HEK293T (cell line): ENCODE data around the gene DDX43.
"Not testable (repeated sequence)": the region's sequence is repeated elsewhere in the genome, so short reads cannot be mapped to it uniquely, and the experiment has no call there.

Experiments
- CTCF ChIA-PET: fragments of 350-600 bp; formaldehyde crosslinking; extraction: SDS; loops from one replicate; lab custom pipeline; 2021; ENCODE audit warnings: antibody characterized with exemption, inconsistent platforms; lab: Yijun Ruan, JAX
- POLR2A ChIA-PET: fragments of 350-600 bp; formaldehyde crosslinking; extraction: SDS; loops from one replicate; lab custom pipeline; 2020; ENCODE audit warnings: antibody characterized with exemption, inconsistent platforms; lab: Yijun Ruan, JAX
- DNase-seq: peaks from one replicate; pipeline ENCODE4 v3.0.0; 2012; ENCODE audit warnings: mixed read lengths; ENCODE audit errors: extremely low spot score
- ARNT ChIP-seq: fragments of 450-650 bp; IDR thresholded peaks from 2 replicates; pipeline ENCODE4 v1.6.1; 2017; ENCODE audit warnings: mild to moderate bottlenecking
- BHLHE40 ChIP-seq: fragments of 450-650 bp; IDR thresholded peaks from 2 replicates; pipeline ENCODE4 v1.6.1; 2016; ENCODE audit warnings: mild to moderate bottlenecking, moderate library complexity, borderline replicate concordance
- CTBP1 ChIP-seq: fragments of 450-650 bp; IDR thresholded peaks from 2 replicates; pipeline ENCODE4 v1.6.1; 2016; ENCODE audit warnings: borderline replicate concordance
- ELF4 ChIP-seq: fragments of 450-650 bp; IDR thresholded peaks from 2 replicates; pipeline ENCODE4 v1.6.1; 2017; ENCODE audit warnings: antibody characterized with exemption
- FOXA1 ChIP-seq: fragments of 450-650 bp; IDR thresholded peaks from 2 replicates; pipeline ENCODE4 v1.6.1; 2016; ENCODE audit warnings: mild to moderate bottlenecking
- FOXK2 ChIP-seq: fragments of 450-650 bp; IDR thresholded peaks from 2 replicates; pipeline ENCODE4 v1.6.1; 2016; ENCODE audit warnings: mild to moderate bottlenecking
- FOXM1 ChIP-seq: fragments of 450-650 bp; IDR thresholded peaks from 2 replicates; pipeline ENCODE4 v1.6.1; 2017; ENCODE audit warnings: mild to moderate bottlenecking, borderline replicate concordance
- HDGF ChIP-seq: fragments of 450-650 bp; IDR thresholded peaks from 2 replicates; pipeline ENCODE4 v1.6.1; 2017; ENCODE audit warnings: antibody characterized with exemption, borderline replicate concordance
- L3MBTL2 ChIP-seq: fragments of 450-650 bp; conservative IDR thresholded peaks from 2 replicates; pipeline ENCODE4 v1.6.1; 2016; ENCODE audit warnings: mild to moderate bottlenecking
- LEF1 ChIP-seq: fragments of 450-650 bp; IDR thresholded peaks from 2 replicates; pipeline ENCODE4 v1.6.1; 2017; ENCODE audit warnings: mild to moderate bottlenecking, borderline replicate concordance
- NFRKB ChIP-seq: fragments of 450-650 bp; IDR thresholded peaks from 2 replicates; pipeline ENCODE4 v1.6.1; 2016; ENCODE audit warnings: mild to moderate bottlenecking, moderate library complexity
- SP1 ChIP-seq: fragments of 450-650 bp; IDR thresholded peaks from 2 replicates; pipeline ENCODE4 v1.6.1; 2017
- SUZ12 ChIP-seq: fragments of 450-650 bp; IDR thresholded peaks from 2 replicates; pipeline ENCODE4 v1.6.1; 2016; ENCODE audit warnings: mild to moderate bottlenecking
- TARDBP ChIP-seq: fragments of 450-650 bp; IDR thresholded peaks from 2 replicates; pipeline ENCODE4 v1.6.1; 2016
- ZNF384 ChIP-seq: fragments of 450-650 bp; IDR thresholded peaks from 2 replicates; pipeline ENCODE4 v1.6.1; 2016
- TF ChIP-seq, protein P1 (sequence below): fragments of 450-650 bp; IDR thresholded peaks from 2 replicates; pipeline ENCODE4 v1.6.1; 2016

DDX43 gene

DNA sequence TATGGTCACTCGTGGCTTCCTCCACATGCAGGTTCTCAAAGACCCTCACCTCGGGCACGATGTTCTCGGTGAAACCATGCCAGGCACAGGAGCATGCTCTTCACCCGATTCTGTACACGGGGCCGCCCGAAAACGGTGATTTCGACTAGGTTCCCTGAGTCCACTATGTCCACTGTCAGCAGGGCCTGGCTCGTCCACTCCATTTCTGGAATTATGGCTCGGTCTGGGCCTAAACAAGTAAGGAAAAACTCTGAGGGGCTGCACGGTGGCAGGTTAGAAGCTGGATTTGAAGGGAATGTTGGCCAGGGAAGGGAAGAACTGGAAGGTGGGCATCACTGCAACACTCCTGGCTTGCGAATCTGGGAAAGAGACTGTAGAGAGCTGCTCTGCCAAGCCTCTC, 25.5 kb upstream of the DDX43 start:
- POLR2A ChIA-PET: no interaction called here
- DNase-seq: no peak
- no peak for TF ChIP-seq ARNT
- no peak for TF ChIP-seq FOXA1
- no peak for TF ChIP-seq ELF4
- no peak for TF ChIP-seq SUZ12
- no peak for TF ChIP-seq BHLHE40
- TF ChIP-seq ZNF384: no peak
- TF ChIP-seq SP1: no peak
- no peak for TF ChIP-seq CTBP1
- TF ChIP-seq, protein P1, sequence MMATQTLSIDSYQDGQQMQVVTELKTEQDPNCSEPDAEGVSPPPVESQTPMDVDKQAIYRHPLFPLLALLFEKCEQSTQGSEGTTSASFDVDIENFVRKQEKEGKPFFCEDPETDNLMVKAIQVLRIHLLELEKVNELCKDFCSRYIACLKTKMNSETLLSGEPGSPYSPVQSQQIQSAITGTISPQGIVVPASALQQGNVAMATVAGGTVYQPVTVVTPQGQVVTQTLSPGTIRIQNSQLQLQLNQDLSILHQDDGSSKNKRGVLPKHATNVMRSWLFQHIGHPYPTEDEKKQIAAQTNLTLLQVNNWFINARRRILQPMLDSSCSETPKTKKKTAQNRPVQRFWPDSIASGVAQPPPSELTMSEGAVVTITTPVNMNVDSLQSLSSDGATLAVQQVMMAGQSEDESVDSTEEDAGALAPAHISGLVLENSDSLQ: no peak
- TF ChIP-seq LEF1: no peak
- TF ChIP-seq HDGF: no peak
- TF ChIP-seq FOXM1: no peak
- TF ChIP-seq NFRKB: no peak
- CTCF ChIA-PET: no interaction called here

DNA sequence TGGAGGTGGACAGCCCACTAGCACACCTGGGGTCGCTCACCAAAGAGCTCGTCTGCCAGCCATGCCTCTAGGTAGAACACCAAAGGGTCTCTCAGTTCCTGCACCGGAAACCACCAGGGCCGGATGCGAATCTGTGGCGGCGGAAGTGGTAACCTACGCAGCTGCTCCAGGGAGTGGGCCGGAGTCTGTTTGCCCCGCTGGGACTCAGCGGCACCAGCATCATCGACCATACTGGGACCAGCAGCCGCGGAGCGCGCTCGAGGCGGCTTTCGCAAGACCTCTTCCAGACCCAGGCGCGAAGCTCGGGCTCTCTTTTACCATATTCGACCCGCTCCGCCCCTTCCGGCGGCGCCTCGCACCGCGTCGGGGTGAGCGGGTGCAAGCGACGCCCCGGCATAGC, 25.1 kb upstream of the DDX43 start, which contains the start of gene OOEP:
Gene OOEP, minus strand, starts transcription at position 335 of the 400 bp plus-strand sequence. Its CDS starts 105 bp downstream, at position 230.
- TF ChIP-seq NFRKB (no peak), LEF1 (no peak), FOXA1 (no peak), ZNF384 (no peak), TARDBP (no peak), BHLHE40 (no peak)
- TF ChIP-seq, protein P1: no peak
- CTCF ChIA-PET: no interaction called here
- DNase-seq: no peak
- POLR2A ChIA-PET: no interaction called here

DNA sequence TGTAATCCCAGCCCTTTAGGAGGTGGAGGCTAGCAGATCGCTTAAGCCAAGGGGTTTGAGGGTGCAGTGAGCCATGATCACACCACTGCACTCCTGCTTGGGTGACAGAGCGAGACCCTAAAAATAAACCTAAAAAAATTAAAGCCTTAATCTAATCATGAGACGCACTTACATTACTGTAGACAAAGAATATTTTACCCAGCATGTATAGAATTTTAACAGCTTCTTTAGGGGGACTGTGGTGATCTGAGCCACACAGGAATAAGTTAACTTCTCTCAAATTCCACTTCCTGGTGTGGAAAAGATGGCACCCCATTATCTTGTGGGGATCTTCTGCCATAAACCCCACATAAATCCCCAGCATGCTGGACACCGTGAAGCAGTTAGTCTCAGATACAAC, 22.6 kb upstream of the DDX43 start:
- ChIA-PET CTCF (no interaction called here), POLR2A (no interaction called here)
- no peak for TF ChIP-seq ZNF384
- TF ChIP-seq NFRKB: no peak
- no peak for TF ChIP-seq FOXK2
- no peak for TF ChIP-seq FOXA1
- no peak for TF ChIP-seq HDGF
- TF ChIP-seq BHLHE40: no peak
- no peak for TF ChIP-seq LEF1
- no peak for TF ChIP-seq SUZ12
- TF ChIP-seq ARNT: no peak
- TF ChIP-seq, protein P1: no peak
- TF ChIP-seq FOXM1: no peak
- no peak for TF ChIP-seq L3MBTL2
- TF ChIP-seq CTBP1: no peak
- no peak for TF ChIP-seq ELF4
- no peak for TF ChIP-seq TARDBP
- TF ChIP-seq SP1: no peak
- DNase-seq: no peak

- no peak for TF ChIP-seq L3MBTL2
- TF ChIP-seq LEF1: no peak
- TF ChIP-seq NFRKB: no peak
- TF ChIP-seq, protein P1: no peak
- TF ChIP-seq SUZ12: no peak
- TF ChIP-seq TARDBP: no peak
- no peak for TF ChIP-seq ELF4
- TF ChIP-seq FOXK2: no peak
- TF ChIP-seq FOXM1: no peak
- TF ChIP-seq SP1: no peak
- TF ChIP-seq HDGF: no peak
- no peak for TF ChIP-seq ARNT
- TF ChIP-seq FOXA1: no peak
- TF ChIP-seq CTBP1: no peak
- ChIA-PET POLR2A (no interaction called here), CTCF (no interaction called here)
- DNase-seq: no peak
Measured at GRCh38 chr6:73372516-73372915, 22.1 kb upstream of the DDX43 start.

GRCh38 chr6:73375216-73375615, 19.4 kb upstream of the DDX43 start:
- ChIA-PET POLR2A (no interaction called here), CTCF (no interaction called here)

DNA sequence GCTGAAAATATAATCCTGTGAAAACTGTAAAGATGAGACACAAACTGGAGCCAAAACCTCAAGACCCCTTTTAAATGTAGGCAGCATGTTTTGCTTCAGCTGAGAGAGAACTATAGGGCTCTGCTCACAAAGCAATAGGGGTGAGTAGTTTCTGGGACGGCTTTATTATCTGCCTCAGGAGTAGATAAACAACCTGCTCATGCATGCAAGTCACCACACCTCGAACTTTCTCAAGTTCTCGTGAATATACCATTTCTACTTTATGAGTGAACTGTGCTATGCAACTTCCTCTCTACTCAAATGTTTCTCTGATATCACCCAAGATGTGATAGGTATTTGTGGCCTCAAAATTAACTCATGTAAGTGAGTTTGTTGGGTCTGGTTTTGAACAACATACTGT, 17.4 kb upstream of the DDX43 start:
- DNase-seq: no peak
- CTCF ChIA-PET: interaction anchor here (0.8 to 1.6 kb wide), 2 partner anchors 12 to 156 kb away, joined by 3 to 4 read pairs; no protein-coding TSS in a partner anchor
- POLR2A ChIA-PET: no interaction called here
- TF ChIP-seq CTBP1: no peak

More at GRCh38 chr6:73375216-73375615, 19.4 kb upstream of the DDX43 start:
- TF ChIP-seq CTBP1: no peak
- TF ChIP-seq NFRKB: no peak
- TF ChIP-seq FOXK2: no peak
- TF ChIP-seq ARNT: no peak
- no peak for TF ChIP-seq FOXA1
- TF ChIP-seq ELF4: no peak
- no peak for TF ChIP-seq HDGF
- no peak for TF ChIP-seq FOXM1
- no peak for DNase-seq

DNA sequence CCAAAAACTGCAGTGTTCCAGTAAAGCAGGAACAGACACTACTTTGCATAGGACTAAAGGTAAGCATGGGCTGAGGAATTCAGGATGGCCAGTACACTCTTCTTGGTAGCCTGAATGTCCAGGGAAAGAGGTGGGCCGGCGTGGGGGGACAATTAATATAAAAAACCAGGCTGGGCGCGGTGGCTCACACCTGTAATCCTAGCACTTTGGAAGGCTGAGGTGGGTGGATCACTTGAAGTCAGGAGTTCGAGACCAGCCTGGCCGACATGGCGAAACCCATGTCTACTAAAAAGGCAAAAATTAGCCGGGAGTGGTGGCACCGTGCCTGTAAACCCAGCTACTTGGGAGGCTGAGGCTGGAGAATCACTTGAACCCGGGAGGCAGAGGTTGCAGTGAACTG, 13.1 kb upstream of the DDX43 start:
- CTCF ChIA-PET, POLR2A ChIA-PET, DNase-seq: not testable (repeated sequence)
